ENCODE data around the gene RAMP1.

The RAMP1 gene

GRCh38 chr2:237863102-237863511 lies 3.7 kb downstream of the RAMP1 start:
- H3K4me3 ChIP-seq (ENCODE audit: low read depth, low read length) = no peak overlapping the region
- no peak for TF ChIP-seq CTCF (IDR thresholded peaks at IDR 0.05; ENCODE audit: borderline replicate concordance, insufficient read depth, low read depth, low read length)

- TF ChIP-seq CTCF (IDR thresholded peaks at IDR 0.05; ENCODE audit: borderline replicate concordance, insufficient read depth, low read depth, low read length) = no peak
- H3K4me3 ChIP-seq (ENCODE audit: low read depth, low read length) = no peak overlapping the region
Observed at GRCh38 chr2:237863689-237864443, 4.4 kb downstream of the RAMP1 start.

- TF ChIP-seq CTCF (IDR thresholded peaks at IDR 0.05; ENCODE audit: borderline replicate concordance, insufficient read depth, low read depth, low read length) = no peak
- H3K4me3 ChIP-seq (ENCODE audit: low read depth, low read length) = no peak overlapping the region
Observed at GRCh38 chr2:237864444-237864931, 5.1 kb downstream of the RAMP1 start.

GRCh38 chr2:237864940-237865622 lies 5.7 kb downstream of the RAMP1 start:
- H3K4me3 ChIP-seq (ENCODE audit: low read depth, low read length) = no peak overlapping the region
- no peak for TF ChIP-seq CTCF (IDR thresholded peaks at IDR 0.05; ENCODE audit: borderline replicate concordance, insufficient read depth, low read depth, low read length)

- TF ChIP-seq CTCF (IDR thresholded peaks at IDR 0.05; ENCODE audit: borderline replicate concordance, insufficient read depth, low read depth, low read length) = no peak
- H3K4me3 ChIP-seq (ENCODE audit: low read depth, low read length) = no peak overlapping the region
Observed at GRCh38 chr2:237865623-237866041, 6.2 kb downstream of the RAMP1 start.

- no peak for TF ChIP-seq CTCF (IDR thresholded peaks at IDR 0.05; ENCODE audit: borderline replicate concordance, insufficient read depth, low read depth, low read length)
- H3K4me3 ChIP-seq (ENCODE audit: low read depth, low read length) = no peak overlapping the region
Observed at GRCh38 chr2:237866101-237866621, 6.7 kb downstream of the RAMP1 start.
